Cardiac muscle cell (in vitro differentiated cells and primary cell): ENCODE measurements around the gene ATP6V1B1. TPM values are rescaled to one million over a fixed set of nuclear protein-coding genes. Genes with fewer than 3 reads are reported as not detected.
A peak's percentile ranks its signal among the peaks of the same experiment; 100 is the strongest.
"Not testable (repeated sequence)": the region's sequence is repeated elsewhere in the genome, so short reads cannot be mapped to it uniquely, and the experiment has no call there.

ENCODE experiments used
- DNase-seq, 2 donors: peaks; one replicate each; pipeline versions ENCODE4 v3.0.0 to v3.0.0-alpha.2; 2010 to 2017; ENCODE audit warnings: low read depth in 1 of 2, low spot score in 1 of 2
- H3K27ac ChIP-seq: fragments of 200-600 bp; sonication (generic); 2 replicates; pipeline ENCODE4 v1.5.1; 2016
- H3K27me3 ChIP-seq: fragments of 200-600 bp; sonication (generic); 2 replicates; pipeline ENCODE4 v1.6.0; 2016; ENCODE audit warnings: control low read depth
- H3K36me3 ChIP-seq: fragments of 200-600 bp; sonication (generic); 2 replicates; pipeline ENCODE4 v1.5.1; 2016; ENCODE audit warnings: control low read depth
- H3K4me1 ChIP-seq: fragments of 200-600 bp; sonication (generic); 2 replicates; pipeline ENCODE4 v1.8.1; 2017; ENCODE audit warnings: low read depth, mild to moderate bottlenecking, mixed run types
- H3K4me3 ChIP-seq: fragments of 200-600 bp; sonication (generic); 2 replicates; pipeline ENCODE4 v1.5.1; 2016; ENCODE audit warnings: mild to moderate bottlenecking
- H3K9me3 ChIP-seq: fragments of 200-600 bp; sonication (generic); 2 replicates; pipeline ENCODE4 v1.5.1; 2017; ENCODE audit warnings: low read depth, mild to moderate bottlenecking, control low read depth
- CTCF ChIP-seq: IDR thresholded peaks from 2 replicates; pipeline ENCODE4 v1.5.1; 2012; ENCODE audit warnings: low read depth, mild to moderate bottlenecking, low read length
- polyA plus RNA-seq: library from polyadenylated mRNA; unstranded; fragments of >200 nt; fragmentation: Nextera tagmentation; extraction: Ambion mirVana; gene quantifications from 2 replicates; pipeline ENCODE4 v1.2.1, GENCODE V29; 2016
- total RNA-seq: library from RNA; depleted of rRNA; stranded (reverse); fragments of >200 nt; gene quantifications from 2 replicates; pipeline ENCODE4 v1.2.3, GENCODE V29; 2016

ATP6V1B1 gene
- total and polyA plus RNA-seq, 2 experiments from 2014 or later = 3.0 TPM; not detected in 1

- peaks cover 4% of the 10 kb centered on the region for H3K36me3 ChIP-seq
- no peak for TF ChIP-seq CTCF
- H3K4me3 ChIP-seq = peak overlapping the region; percentile 78
- H3K9me3 ChIP-seq = no peaks in the 10 kb centered on the region
- DNase-seq = peak; percentile 5 to 48
- peaks cover 6% of the 10 kb centered on the region for H3K4me1 ChIP-seq
- no peaks in the 10 kb centered on the region for H3K27me3 ChIP-seq
- H3K27ac ChIP-seq = peak overlapping the region; percentile 20
These were observed 58.5 kb downstream of the ATP6V1B1 start for GRCh38 chr2:70994009-70994698.

GRCh38 chr2:70994699-70995425, 59.2 kb downstream of the ATP6V1B1 start, which contains the start of gene TEX261:
TSS of gene TEX261 (minus strand) at chr2:70994873. CDS start at chr2:70994757, 116 bp downstream.
- peak; percentile 89 to 94 for DNase-seq
- Histone ChIP-seq H3K36me3 (peaks cover 4% of the 10 kb centered on the region), H3K9me3 (no peaks in the 10 kb centered on the region), H3K27ac (peak within 1 kb of the TSS; percentile 20), H3K4me1 (peaks cover 12% of the 10 kb centered on the region), H3K27me3 (no peaks in the 10 kb centered on the region), H3K4me3 (peak within 1 kb of the TSS; percentile 78)
- TF ChIP-seq CTCF = peak; percentile 67

- H3K4me1 ChIP-seq = peaks cover 12% of the 10 kb centered on the region
- H3K27ac ChIP-seq = no peak overlapping the region
- H3K9me3 ChIP-seq = no peaks in the 10 kb centered on the region
- no peaks in the 10 kb centered on the region for H3K27me3 ChIP-seq
- peak; percentile 32 for TF ChIP-seq CTCF
- H3K36me3 ChIP-seq = peaks cover 4% of the 10 kb centered on the region
- peak; percentile 28 to 56 for DNase-seq
- peak overlapping the region; percentile 78 for H3K4me3 ChIP-seq
These were observed 59.7 kb downstream of the ATP6V1B1 start for GRCh38 chr2:70995426-70995729.

- Histone ChIP-seq H3K27ac (peak overlapping the region; percentile 90), H3K4me1 (peaks cover 22% of the 10 kb centered on the region)
- not testable (repeated sequence) for H3K4me3 ChIP-seq, H3K9me3 ChIP-seq, H3K27me3 ChIP-seq, H3K36me3 ChIP-seq, DNase-seq
These were observed 63.2 kb downstream of the ATP6V1B1 start for GRCh38 chr2:70998885-70999284.

GRCh38 chr2:70999362-70999761, 63.7 kb downstream of the ATP6V1B1 start:
- Histone ChIP-seq H3K27ac (peak overlapping the region; percentile 90), H3K9me3 (no peaks in the 10 kb centered on the region), H3K4me3 (no peak overlapping the region), H3K27me3 (no peaks in the 10 kb centered on the region), H3K4me1 (peaks cover 22% of the 10 kb centered on the region), H3K36me3 (no peaks in the 10 kb centered on the region)
- no peak for DNase-seq
- TF ChIP-seq CTCF = no peak

- Histone ChIP-seq H3K4me1 (peaks cover 22% of the 10 kb centered on the region), H3K27ac (peak overlapping the region; percentile 90)
- DNase-seq, H3K36me3 ChIP-seq, H3K4me3 ChIP-seq, H3K27me3 ChIP-seq, H3K9me3 ChIP-seq: not testable (repeated sequence)
These were observed 64.2 kb downstream of the ATP6V1B1 start for GRCh38 chr2:70999931-71000330.
